Hepatocyte (in vitro differentiated cells): Measurements from ENCODE around the gene GHRL.

Source experiments
- CTCF ChIP-seq: fragments of 200-600 bp; sonication (generic); IDR thresholded peaks from 2 replicates; pipeline ENCODE4 v1.5.1; 2016; ENCODE audit warnings: antibody characterized with exemption, mild to moderate bottlenecking; ENCODE audit not compliant: poor library complexity
- EZH2 ChIP-seq: fragments of 200-600 bp; sonication (generic); IDR thresholded peaks from 2 replicates; pipeline ENCODE4 v1.6.1; 2016; ENCODE audit warnings: antibody characterized with exemption, mild to moderate bottlenecking, borderline replicate concordance
- EZH2phosphoT487 ChIP-seq: fragments of 200-600 bp; sonication (generic); IDR thresholded peaks from one replicate; pipeline ENCODE4 v1.6.1; 2018; ENCODE audit warnings: antibody characterized with exemption, mild to moderate bottlenecking, low read depth, moderate library complexity; ENCODE audit not compliant: unreplicated experiment, severe bottlenecking

DNA sequence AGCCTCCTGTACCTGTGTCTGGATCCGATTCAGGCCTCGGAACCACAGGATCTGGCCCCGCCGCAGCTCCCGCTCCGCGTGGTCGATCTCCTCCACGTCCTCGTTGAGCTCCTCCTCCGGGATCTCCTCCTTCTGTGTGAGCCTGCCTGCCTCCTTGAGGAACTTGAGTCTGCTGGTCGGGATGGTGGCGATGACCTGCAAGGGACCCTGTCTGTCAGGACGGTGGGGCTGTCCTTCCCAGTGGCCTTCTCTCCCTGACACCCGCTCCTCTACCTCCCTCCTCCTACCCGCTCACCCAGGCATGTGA is 45.4 kb upstream of the GHRL start:
- TF ChIP-seq CTCF (no peak), EZH2 (no peak), EZH2phosphoT487 (no peak)
